IPS-20b (cell line): Measurements from ENCODE around the gene CCDC51.

Experiments used
- H3K27ac ChIP-seq: one replicate; pipeline ENCODE4 v1.5.1; 2013; ENCODE audit warnings: low read length
- H3K27me3 ChIP-seq: 2 replicates; pipeline ENCODE4 v1.6.1; 2013; ENCODE audit warnings: mild to moderate bottlenecking, low read length, inconsistent platforms; ENCODE audit not compliant: insufficient read depth
- H3K36me3 ChIP-seq: 2 replicates; pipeline ENCODE4 v1.6.1; 2013; ENCODE audit warnings: low read depth, mild to moderate bottlenecking, inconsistent platforms, low read length, moderate library complexity; ENCODE audit not compliant: insufficient read depth
- H3K4me1 ChIP-seq: 2 replicates; pipeline ENCODE4 v1.6.1; 2013; ENCODE audit warnings: mild to moderate bottlenecking, control low read depth, inconsistent platforms, low read length, moderate library complexity; ENCODE audit not compliant: insufficient read depth
- H3K4me3 ChIP-seq: 2 replicates; pipeline ENCODE4 v1.5.1; 2013; ENCODE audit warnings: mild to moderate bottlenecking, low read length, inconsistent platforms
- H3K9ac ChIP-seq: 2 replicates; pipeline ENCODE4 v1.6.1; 2013; ENCODE audit warnings: low read depth, mild to moderate bottlenecking, inconsistent platforms, low read length, moderate library complexity
- H3K9me3 ChIP-seq: 2 replicates; pipeline ENCODE4 v1.6.1; 2013; ENCODE audit warnings: mild to moderate bottlenecking, low read depth, low read length, inconsistent platforms; ENCODE audit not compliant: insufficient read depth

The CCDC51 gene

GRCh38 chr3:48399387-48400172 is 40.3 kb downstream of the CCDC51 start:
- Histone ChIP-seq H3K9me3 (no peaks in the 10 kb centered on the region), H3K4me3 (no peak overlapping the region), H3K27ac (no peak overlapping the region), H3K4me1 (no peaks in the 10 kb centered on the region), H3K9ac (no peak overlapping the region), H3K27me3 (no peaks in the 10 kb centered on the region), H3K36me3 (peaks cover 28% of the 10 kb centered on the region)

DNA sequence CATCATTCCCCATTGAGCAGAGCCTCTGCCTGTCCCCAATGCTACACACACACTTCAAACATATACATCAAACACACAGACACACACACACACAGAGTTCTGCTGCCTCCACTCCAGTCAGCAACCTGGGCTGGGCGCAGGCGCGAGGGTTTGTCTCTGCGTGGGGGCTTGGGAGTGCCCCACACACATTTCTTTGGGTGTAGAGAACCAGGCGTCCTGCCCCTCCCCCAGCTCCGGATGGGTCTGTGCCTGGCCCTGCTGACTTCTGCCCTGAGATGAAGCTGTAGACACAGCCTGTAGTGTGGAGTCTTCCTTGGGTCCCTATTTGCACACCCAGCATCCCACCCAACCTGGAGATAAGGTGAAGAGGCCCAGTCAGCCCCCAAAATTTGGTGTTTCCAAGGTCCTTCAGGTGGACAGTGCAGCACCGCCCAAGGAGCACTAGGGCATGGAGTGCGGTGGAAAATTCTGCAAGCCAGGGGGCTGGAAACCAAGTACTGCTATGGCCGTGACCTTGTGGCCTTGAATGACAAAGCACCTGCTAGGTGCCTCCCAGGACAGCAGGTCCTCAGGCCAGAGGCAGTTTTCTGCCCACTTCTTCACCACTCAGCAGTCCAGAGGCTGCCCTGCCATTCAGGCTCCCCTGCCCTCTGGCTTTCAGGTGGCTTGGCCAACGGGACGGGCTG is 41.1 kb downstream of the CCDC51 start:
- Histone ChIP-seq H3K4me3 (no peak overlapping the region), H3K9me3 (no peaks in the 10 kb centered on the region), H3K27me3 (no peaks in the 10 kb centered on the region), H3K27ac (no peak overlapping the region), H3K9ac (no peak overlapping the region), H3K4me1 (no peaks in the 10 kb centered on the region), H3K36me3 (peaks cover 21% of the 10 kb centered on the region)

- H3K36me3 ChIP-seq = peaks cover 13% of the 10 kb centered on the region; the same call in 1 of the 2 replicates
- H3K27me3 ChIP-seq = no peaks in the 10 kb centered on the region
- no peak overlapping the region for H3K27ac ChIP-seq
- H3K9ac ChIP-seq = no peak overlapping the region
- no peak overlapping the region for H3K4me3 ChIP-seq
- no peaks in the 10 kb centered on the region for H3K9me3 ChIP-seq
- H3K4me1 ChIP-seq = no peaks in the 10 kb centered on the region
Observed at GRCh38 chr3:48397767-48398681, 41.9 kb downstream of the CCDC51 start.

- H3K36me3 ChIP-seq = no peaks in the 10 kb centered on the region
- no peaks in the 10 kb centered on the region for H3K9me3 ChIP-seq
- no peak overlapping the region for H3K4me3 ChIP-seq
- H3K27me3 ChIP-seq = no peaks in the 10 kb centered on the region
- H3K4me1 ChIP-seq = no peaks in the 10 kb centered on the region
- no peak overlapping the region for H3K9ac ChIP-seq
- no peak overlapping the region for H3K27ac ChIP-seq
Observed at GRCh38 chr3:48395714-48396113, 44.2 kb downstream of the CCDC51 start.

- H3K27me3 ChIP-seq = no peaks in the 10 kb centered on the region
- no peaks in the 10 kb centered on the region for H3K36me3 ChIP-seq
- H3K4me1 ChIP-seq = no peaks in the 10 kb centered on the region
- H3K27ac ChIP-seq = no peak overlapping the region
- no peaks in the 10 kb centered on the region for H3K9me3 ChIP-seq
- H3K9ac ChIP-seq = no peak overlapping the region
- no peak overlapping the region for H3K4me3 ChIP-seq
Observed at GRCh38 chr3:48394391-48394790, 45.5 kb downstream of the CCDC51 start.

- H3K27ac ChIP-seq = no peak overlapping the region
- no peaks in the 10 kb centered on the region for H3K9me3 ChIP-seq
- no peaks in the 10 kb centered on the region for H3K27me3 ChIP-seq
- H3K9ac ChIP-seq = no peak overlapping the region
- H3K4me3 ChIP-seq = no peak overlapping the region
- H3K36me3 ChIP-seq = no peaks in the 10 kb centered on the region
- no peaks in the 10 kb centered on the region for H3K4me1 ChIP-seq
Observed at GRCh38 chr3:48388966-48389365, 51.0 kb downstream of the CCDC51 start.

GRCh38 chr3:48387634-48388033 is 52.3 kb downstream of the CCDC51 start:
- Histone ChIP-seq H3K4me3 (no peak overlapping the region), H3K27me3 (no peaks in the 10 kb centered on the region), H3K9ac (no peak overlapping the region), H3K27ac (no peak overlapping the region), H3K36me3 (no peaks in the 10 kb centered on the region), H3K9me3 (no peaks in the 10 kb centered on the region), H3K4me1 (no peaks in the 10 kb centered on the region)
